ENCODE results near the gene VAV1.
"Not testable (repeated sequence)": the region's sequence is repeated elsewhere in the genome, so short reads cannot be mapped to it uniquely, and the experiment has no call there.

Gene VAV1

GRCh38 chr19:6750062-6750461, 22.4 kb upstream of the VAV1 start:
- H3K4me1 ChIP-seq (ENCODE audit: control insufficient read depth, insufficient read depth, low read length): peaks cover 19% of the 10 kb centered on the region
- H3K4me3 ChIP-seq (ENCODE audit: low read length in 2 of 2): no peak overlapping the region
- H3K36me3 ChIP-seq (ENCODE audit: control insufficient read depth in 2 of 2, insufficient read depth in 2 of 2, low read length in 2 of 2): peaks cover 26 to 29% of the 10 kb centered on the region in 2 donors
- no peaks in the 10 kb centered on the region for H3K9me3 ChIP-seq (ENCODE audit: control insufficient read depth in 2 of 2, low read length in 2 of 2)
- no peaks in the 10 kb centered on the region for H3K27me3 ChIP-seq (ENCODE audit: control insufficient read depth in 1 of 2, insufficient read depth in 2 of 2, low read length in 2 of 2)
- H3K9ac ChIP-seq (ENCODE audit: low read length in 2 of 2): no peak overlapping the region
- no peak overlapping the region for H3K27ac ChIP-seq (ENCODE audit: low read length)

- Histone ChIP-seq H3K9ac (ENCODE audit: low read length in 2 of 2) (no peak overlapping the region), H3K9me3 (ENCODE audit: control insufficient read depth in 2 of 2, low read length in 2 of 2) (no peaks in the 10 kb centered on the region), H3K27ac (ENCODE audit: low read length) (no peak overlapping the region), H3K4me3 (ENCODE audit: low read length in 2 of 2) (no peak overlapping the region), H3K27me3 (ENCODE audit: control insufficient read depth in 1 of 2, insufficient read depth in 2 of 2, low read length in 2 of 2) (no peaks in the 10 kb centered on the region), H3K36me3 (ENCODE audit: control insufficient read depth in 2 of 2, insufficient read depth in 2 of 2, low read length in 2 of 2) (peaks cover 24 to 28% of the 10 kb centered on the region in 2 donors), H3K4me1 (ENCODE audit: control insufficient read depth, insufficient read depth, low read length) (peaks cover 11% of the 10 kb centered on the region)
Measured at GRCh38 chr19:6751189-6751588, 21.3 kb upstream of the VAV1 start.

DNA sequence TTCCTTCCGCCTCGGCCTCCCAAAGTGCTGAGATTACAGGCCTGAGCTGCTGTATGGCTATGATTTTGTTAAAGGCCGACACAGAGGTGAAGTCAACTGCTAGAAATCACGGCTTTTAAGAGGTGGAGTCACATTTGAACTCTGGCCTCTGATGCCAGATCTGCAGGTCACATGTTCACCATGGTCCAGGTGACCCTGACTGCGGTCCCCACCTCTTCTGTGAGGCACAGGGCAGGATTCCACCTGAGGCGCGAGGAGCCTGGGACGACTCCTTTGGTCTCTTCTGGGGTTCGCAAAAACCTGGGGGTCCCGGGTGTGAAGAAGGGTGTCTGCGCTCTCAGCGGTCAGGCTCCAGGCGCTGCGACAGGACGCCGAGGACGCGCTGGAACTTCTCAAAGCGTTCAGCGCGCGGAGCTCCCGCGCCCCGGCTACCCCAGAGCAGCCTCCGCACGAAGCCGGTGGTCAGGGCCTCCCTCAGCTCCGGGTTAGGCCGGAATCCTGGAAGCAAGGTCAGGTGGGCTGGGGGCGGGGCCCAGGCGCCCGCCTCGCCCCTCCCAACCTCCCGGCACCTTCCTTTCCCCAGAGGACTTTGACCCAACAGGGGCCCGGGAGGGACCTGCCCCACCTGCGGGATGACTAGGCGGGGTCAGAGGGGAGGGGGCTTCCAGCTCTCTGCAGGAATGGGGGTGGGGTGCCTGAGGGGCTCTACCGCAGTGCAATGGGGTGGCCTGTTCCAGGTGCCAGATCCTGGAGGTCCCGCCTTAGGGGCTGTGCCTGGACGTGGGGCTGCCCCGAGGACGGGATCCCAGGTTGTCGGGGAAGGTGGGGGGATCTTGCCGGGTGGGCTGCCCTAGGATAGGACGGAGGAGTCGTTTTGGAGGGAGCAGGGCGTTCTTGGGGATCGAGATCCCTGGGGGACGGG, 20.0 kb upstream of the VAV1 start:
- H3K9ac ChIP-seq (ENCODE audit: low read length in 2 of 2): peak overlapping the region in 1 of 2 donors; percentile 36
- H3K4me3 ChIP-seq (ENCODE audit: low read length in 2 of 2): peak overlapping the region; percentile 51 to 75
- no peak overlapping the region for H3K27ac ChIP-seq (ENCODE audit: low read length)
- peaks cover 10% of the 10 kb centered on the region for H3K4me1 ChIP-seq (ENCODE audit: control insufficient read depth, insufficient read depth, low read length)
- H3K9me3 ChIP-seq (ENCODE audit: control insufficient read depth in 2 of 2, low read length in 2 of 2): no peaks in the 10 kb centered on the region
- peaks cover 18 to 20% of the 10 kb centered on the region in 2 donors for H3K36me3 ChIP-seq (ENCODE audit: control insufficient read depth in 2 of 2, insufficient read depth in 2 of 2, low read length in 2 of 2)
- H3K27me3 ChIP-seq (ENCODE audit: control insufficient read depth in 1 of 2, insufficient read depth in 2 of 2, low read length in 2 of 2): no peaks in the 10 kb centered on the region

- H3K4me3 ChIP-seq (ENCODE audit: low read length in 2 of 2): peak overlapping the region; percentile 51 to 75
- H3K9ac ChIP-seq (ENCODE audit: low read length in 2 of 2): peak overlapping the region in 1 of 2 donors; percentile 36
- H3K27ac ChIP-seq (ENCODE audit: low read length): no peak overlapping the region
- peaks cover 10% of the 10 kb centered on the region for H3K4me1 ChIP-seq (ENCODE audit: control insufficient read depth, insufficient read depth, low read length)
- no peaks in the 10 kb centered on the region for H3K27me3 ChIP-seq (ENCODE audit: control insufficient read depth in 1 of 2, insufficient read depth in 2 of 2, low read length in 2 of 2)
- no peaks in the 10 kb centered on the region for H3K9me3 ChIP-seq (ENCODE audit: control insufficient read depth in 2 of 2, low read length in 2 of 2)
- peaks cover 15 to 18% of the 10 kb centered on the region in 2 donors for H3K36me3 ChIP-seq (ENCODE audit: control insufficient read depth in 2 of 2, insufficient read depth in 2 of 2, low read length in 2 of 2)
Measured at GRCh38 chr19:6753178-6754031, 19.1 kb upstream of the VAV1 start.

- no peaks in the 10 kb centered on the region for H3K27me3 ChIP-seq (ENCODE audit: control insufficient read depth in 1 of 2, insufficient read depth in 2 of 2, low read length in 2 of 2)
- no peak overlapping the region for H3K9ac ChIP-seq (ENCODE audit: low read length in 2 of 2)
- no peak overlapping the region for H3K4me3 ChIP-seq (ENCODE audit: low read length in 2 of 2)
- no peaks in the 10 kb centered on the region for H3K9me3 ChIP-seq (ENCODE audit: control insufficient read depth in 2 of 2, low read length in 2 of 2)
- H3K36me3 ChIP-seq (ENCODE audit: control insufficient read depth in 2 of 2, insufficient read depth in 2 of 2, low read length in 2 of 2): peaks cover 13 to 17% of the 10 kb centered on the region in 2 donors
- H3K4me1 ChIP-seq (ENCODE audit: control insufficient read depth, insufficient read depth, low read length): peaks cover 10% of the 10 kb centered on the region
- H3K27ac ChIP-seq (ENCODE audit: low read length): no peak overlapping the region
Measured at GRCh38 chr19:6754136-6754535, 18.4 kb upstream of the VAV1 start.

DNA sequence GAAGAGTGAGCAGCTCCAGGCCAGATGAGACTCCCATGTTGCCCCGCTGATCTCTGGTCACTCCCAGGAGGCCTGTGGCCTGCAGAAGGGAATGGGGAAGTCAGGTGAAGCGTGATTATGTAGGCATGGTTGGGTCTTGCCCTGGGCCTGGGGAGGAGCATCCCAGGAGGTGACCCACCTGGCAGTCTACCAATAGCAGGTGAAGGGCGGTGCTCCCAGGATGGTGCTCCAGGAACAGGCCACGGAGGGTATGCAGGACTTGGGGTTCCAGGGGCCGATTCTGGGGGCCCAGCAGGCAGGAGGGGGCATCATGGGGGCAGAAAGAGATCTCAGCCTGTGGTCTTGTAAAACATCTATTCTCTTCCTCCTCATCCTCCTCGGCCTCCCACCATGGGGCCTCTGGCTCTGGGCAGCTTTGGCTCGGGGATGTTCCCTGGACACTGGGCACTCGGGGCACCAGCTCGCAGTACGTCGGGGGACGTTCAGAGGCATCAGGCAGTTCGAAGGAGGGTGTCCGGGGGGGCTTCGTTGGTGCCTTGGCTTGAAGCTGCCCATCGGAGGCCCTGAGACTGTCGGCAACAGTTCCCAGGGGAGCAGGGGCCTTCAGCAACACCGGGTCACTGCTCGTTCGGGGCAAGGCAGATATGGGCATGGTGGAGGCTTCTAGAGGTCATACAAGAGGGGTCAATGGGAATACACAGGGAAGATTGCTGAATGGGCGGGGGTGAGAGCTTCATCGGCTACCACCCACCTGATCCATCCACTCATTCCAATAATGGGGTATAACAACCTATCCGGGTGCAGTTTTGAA, 17.6 kb upstream of the VAV1 start:
- Histone ChIP-seq H3K9me3 (ENCODE audit: control insufficient read depth in 2 of 2, low read length in 2 of 2) (no peaks in the 10 kb centered on the region), H3K36me3 (ENCODE audit: control insufficient read depth in 2 of 2, insufficient read depth in 2 of 2, low read length in 2 of 2) (peaks cover 5 to 11% of the 10 kb centered on the region in 2 donors), H3K9ac (ENCODE audit: low read length in 2 of 2) (no peak overlapping the region), H3K27ac (ENCODE audit: low read length) (no peak overlapping the region), H3K27me3 (ENCODE audit: control insufficient read depth in 1 of 2, insufficient read depth in 2 of 2, low read length in 2 of 2) (no peaks in the 10 kb centered on the region), H3K4me3 (ENCODE audit: low read length in 2 of 2) (no peak overlapping the region), H3K4me1 (ENCODE audit: control insufficient read depth, insufficient read depth, low read length) (peaks cover 10% of the 10 kb centered on the region)

DNA sequence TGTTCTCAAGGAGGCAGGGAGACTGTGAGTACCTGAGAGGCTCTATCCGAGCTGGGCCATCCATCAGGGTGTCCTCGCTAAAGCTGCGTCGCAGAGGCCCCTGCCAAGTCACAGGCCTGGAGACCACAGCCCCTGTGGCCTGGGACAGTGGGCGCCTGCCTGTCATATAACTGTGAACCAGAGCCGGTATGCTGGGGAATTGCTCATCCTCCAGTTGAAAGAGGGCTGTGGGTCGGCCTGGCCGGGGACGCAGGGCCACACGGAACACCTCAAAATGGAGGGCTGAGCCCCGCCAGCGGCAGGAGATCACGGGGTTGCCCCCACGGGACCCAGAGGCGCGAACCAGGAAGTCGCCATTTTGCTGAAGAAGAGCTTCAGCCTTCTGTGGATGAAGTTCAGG, 11.9 kb upstream of the VAV1 start:
- no peak overlapping the region for H3K9ac ChIP-seq (ENCODE audit: low read length in 2 of 2)
- H3K9me3 ChIP-seq (ENCODE audit: control insufficient read depth in 2 of 2, low read length in 2 of 2): peaks cover 0 to 3% of the 10 kb centered on the region in 2 donors
- no peaks in the 10 kb centered on the region for H3K4me1 ChIP-seq (ENCODE audit: control insufficient read depth, insufficient read depth, low read length)
- no peaks in the 10 kb centered on the region for H3K36me3 ChIP-seq (ENCODE audit: control insufficient read depth in 2 of 2, insufficient read depth in 2 of 2, low read length in 2 of 2)
- no peak overlapping the region for H3K4me3 ChIP-seq (ENCODE audit: low read length in 2 of 2)
- H3K27me3 ChIP-seq (ENCODE audit: control insufficient read depth in 1 of 2, insufficient read depth in 2 of 2, low read length in 2 of 2): peaks cover 3 to 6% of the 10 kb centered on the region in 2 donors
- no peak overlapping the region for H3K27ac ChIP-seq (ENCODE audit: low read length)

DNA sequence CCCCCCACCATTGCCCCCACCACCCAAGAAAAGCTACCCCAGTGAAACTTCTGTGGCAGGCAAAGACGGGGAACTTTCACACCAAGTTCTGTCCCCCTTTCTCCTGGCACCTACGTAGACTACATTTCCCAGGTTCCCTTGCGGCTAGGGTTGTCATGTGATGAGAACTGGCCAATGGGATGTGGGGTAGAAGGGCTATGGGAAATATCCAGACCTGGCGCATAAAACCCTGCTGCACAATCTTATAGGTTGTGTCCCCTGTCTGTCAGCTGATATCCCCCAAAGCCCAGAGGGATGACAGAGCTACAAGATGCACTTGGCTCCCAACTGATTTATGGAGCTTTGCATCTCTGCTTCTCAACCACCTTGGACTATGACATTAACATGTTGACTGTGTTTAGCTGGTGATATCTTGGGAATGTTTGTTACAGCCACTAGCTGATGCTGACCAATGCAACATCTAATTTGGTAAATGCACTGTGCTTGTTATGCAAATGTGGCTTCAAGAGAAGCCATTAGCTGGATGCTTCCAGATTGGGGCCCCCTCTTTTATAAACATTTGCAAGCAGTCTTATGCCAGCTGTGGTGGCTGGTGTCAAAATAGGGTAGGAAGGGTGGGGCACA, 11.3 kb upstream of the VAV1 start:
- Histone ChIP-seq H3K27ac (ENCODE audit: low read length) (no peak overlapping the region), H3K27me3 (ENCODE audit: control insufficient read depth in 1 of 2, insufficient read depth in 2 of 2, low read length in 2 of 2) (peaks cover 9 to 12% of the 10 kb centered on the region in 2 donors), H3K4me3 (ENCODE audit: low read length in 2 of 2) (no peak overlapping the region), H3K9me3 (ENCODE audit: control insufficient read depth in 2 of 2, low read length in 2 of 2) (peaks cover 0 to 3% of the 10 kb centered on the region in 2 donors), H3K4me1 (ENCODE audit: control insufficient read depth, insufficient read depth, low read length) (peaks cover 1% of the 10 kb centered on the region), H3K9ac (ENCODE audit: low read length in 2 of 2) (no peak overlapping the region), H3K36me3 (ENCODE audit: control insufficient read depth in 2 of 2, insufficient read depth in 2 of 2, low read length in 2 of 2) (no peaks in the 10 kb centered on the region)

DNA sequence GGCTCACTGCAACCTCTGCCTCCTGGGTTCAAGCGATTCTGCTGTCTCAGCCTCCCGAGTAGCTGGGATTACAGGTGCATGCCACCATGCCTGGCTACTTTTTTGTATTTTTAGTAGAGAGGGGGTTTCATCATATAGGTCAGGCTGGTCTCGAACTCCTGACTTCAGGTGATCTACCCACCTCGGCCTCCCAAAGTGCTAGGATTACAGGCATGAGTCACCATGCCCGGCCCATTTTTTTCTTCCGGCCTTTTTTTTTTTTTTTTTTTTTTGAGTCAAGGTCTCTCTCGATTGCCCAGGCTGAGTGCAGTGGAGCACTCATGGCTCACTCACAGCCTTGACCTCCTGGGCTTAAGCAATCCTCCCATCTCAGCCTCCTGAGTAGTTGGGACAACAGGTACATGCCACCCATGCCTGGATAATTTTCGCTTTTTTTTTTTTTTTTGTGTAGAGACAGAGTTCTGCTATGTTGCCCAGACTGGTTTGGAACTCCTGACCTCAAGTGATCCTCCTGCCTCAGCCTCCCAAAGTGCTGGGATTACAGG, 10.2 kb upstream of the VAV1 start:
- not testable (repeated sequence) for H3K4me3 ChIP-seq (ENCODE audit: low read length in 2 of 2); H3K9ac ChIP-seq (ENCODE audit: low read length in 2 of 2); H3K4me1 ChIP-seq (ENCODE audit: control insufficient read depth, insufficient read depth, low read length); H3K9me3 ChIP-seq (ENCODE audit: control insufficient read depth in 2 of 2, low read length in 2 of 2); H3K36me3 ChIP-seq (ENCODE audit: control insufficient read depth in 2 of 2, insufficient read depth in 2 of 2, low read length in 2 of 2); H3K27ac ChIP-seq (ENCODE audit: low read length)
- H3K27me3 ChIP-seq (ENCODE audit: control insufficient read depth in 1 of 2, insufficient read depth in 2 of 2, low read length in 2 of 2): peaks cover 19 to 22% of the 10 kb centered on the region in 2 donors
